C4-2B (cell line): ENCODE results near the gene CCNG1.
A peak's percentile ranks its signal among the peaks of the same experiment; 100 is the strongest.

ENCODE experiments used
- ZFX ChIP-seq: fragments of 450-650 bp; IDR thresholded peaks from 2 replicates; pipeline ENCODE4 v1.6.1; 2017
- TF ChIP-seq, protein P1 (sequence below): fragments of 450-650 bp; conservative IDR thresholded peaks from 2 replicates; pipeline ENCODE4 v1.5.1; 2017; ENCODE audit warnings: mild to moderate bottlenecking

DNA sequence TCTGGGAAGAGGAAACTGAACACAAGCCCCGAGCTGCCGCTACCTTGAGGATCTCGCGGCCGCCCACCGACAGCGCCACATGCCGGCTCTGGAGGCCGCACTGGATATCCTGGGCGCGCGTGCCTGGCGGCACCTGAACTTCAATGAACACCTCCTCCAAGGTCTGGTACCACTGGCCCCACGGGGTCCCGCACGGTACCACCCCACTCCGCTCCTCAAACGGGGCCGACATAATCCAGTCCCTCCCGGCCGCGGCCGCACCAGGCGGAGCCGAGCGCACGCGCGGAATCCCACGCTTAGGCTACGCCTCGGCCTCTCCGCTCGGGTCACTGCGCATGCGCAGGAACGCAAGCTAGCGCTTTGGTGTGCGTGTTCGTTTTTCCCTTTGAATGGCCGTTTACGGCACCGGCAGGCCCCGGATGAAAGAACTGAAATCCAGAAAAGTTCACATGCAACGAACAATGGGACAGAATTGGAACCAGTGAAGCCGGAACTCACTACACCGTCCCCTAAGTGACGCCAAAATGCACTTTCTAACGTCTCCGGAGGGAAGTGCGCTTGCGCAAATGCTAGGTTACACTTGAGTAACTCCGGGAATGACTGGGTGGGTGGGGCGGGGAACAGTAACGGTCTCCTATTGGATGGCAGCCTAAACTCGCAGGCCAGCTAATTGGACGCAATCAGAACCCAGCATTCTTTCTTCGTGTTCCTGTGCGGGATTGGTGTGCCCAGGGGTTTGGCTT lies 22.6 kb downstream of the CCNG1 start, which contains the start of gene NUDCD2:
- TF ChIP-seq, protein P1, sequence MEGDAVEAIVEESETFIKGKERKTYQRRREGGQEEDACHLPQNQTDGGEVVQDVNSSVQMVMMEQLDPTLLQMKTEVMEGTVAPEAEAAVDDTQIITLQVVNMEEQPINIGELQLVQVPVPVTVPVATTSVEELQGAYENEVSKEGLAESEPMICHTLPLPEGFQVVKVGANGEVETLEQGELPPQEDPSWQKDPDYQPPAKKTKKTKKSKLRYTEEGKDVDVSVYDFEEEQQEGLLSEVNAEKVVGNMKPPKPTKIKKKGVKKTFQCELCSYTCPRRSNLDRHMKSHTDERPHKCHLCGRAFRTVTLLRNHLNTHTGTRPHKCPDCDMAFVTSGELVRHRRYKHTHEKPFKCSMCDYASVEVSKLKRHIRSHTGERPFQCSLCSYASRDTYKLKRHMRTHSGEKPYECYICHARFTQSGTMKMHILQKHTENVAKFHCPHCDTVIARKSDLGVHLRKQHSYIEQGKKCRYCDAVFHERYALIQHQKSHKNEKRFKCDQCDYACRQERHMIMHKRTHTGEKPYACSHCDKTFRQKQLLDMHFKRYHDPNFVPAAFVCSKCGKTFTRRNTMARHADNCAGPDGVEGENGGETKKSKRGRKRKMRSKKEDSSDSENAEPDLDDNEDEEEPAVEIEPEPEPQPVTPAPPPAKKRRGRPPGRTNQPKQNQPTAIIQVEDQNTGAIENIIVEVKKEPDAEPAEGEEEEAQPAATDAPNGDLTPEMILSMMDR: peak; percentile 36
- peak; percentile 94 for TF ChIP-seq ZFX
